Fibroblast of the aortic adventitia (primary cell): ENCODE measurements around the gene SLC25A36. TPM values are rescaled to one million over a fixed set of nuclear protein-coding genes. Genes with fewer than 3 reads are reported as not detected.

Experiments
- DNase-seq: peaks from one replicate; pipeline ENCODE4 v3.0.0-alpha.2; 2010; ENCODE audit warnings: low read depth
- H3K4me3 ChIP-seq: 2 replicates; pipeline ENCODE4 v1.5.1; 2011; ENCODE audit warnings: low read depth, mild to moderate bottlenecking, control low read depth, low read length, moderate library complexity
- CTCF ChIP-seq: IDR thresholded peaks from 2 replicates; pipeline ENCODE4 v1.5.1; 2011; ENCODE audit warnings: mild to moderate bottlenecking, low read length, control low read depth, inconsistent platforms; ENCODE audit not compliant: insufficient read depth
- total RNA-seq: library from RNA; depleted of rRNA; stranded (reverse); fragments of >200 nt; gene quantifications from 2 replicates; pipeline ENCODE4 v1.2.3, GENCODE V29; 2012; ENCODE audit warnings: low replicate concordance

Gene SLC25A36
- total RNA-seq, 1 donor, result 75.4 TPM

DNA sequence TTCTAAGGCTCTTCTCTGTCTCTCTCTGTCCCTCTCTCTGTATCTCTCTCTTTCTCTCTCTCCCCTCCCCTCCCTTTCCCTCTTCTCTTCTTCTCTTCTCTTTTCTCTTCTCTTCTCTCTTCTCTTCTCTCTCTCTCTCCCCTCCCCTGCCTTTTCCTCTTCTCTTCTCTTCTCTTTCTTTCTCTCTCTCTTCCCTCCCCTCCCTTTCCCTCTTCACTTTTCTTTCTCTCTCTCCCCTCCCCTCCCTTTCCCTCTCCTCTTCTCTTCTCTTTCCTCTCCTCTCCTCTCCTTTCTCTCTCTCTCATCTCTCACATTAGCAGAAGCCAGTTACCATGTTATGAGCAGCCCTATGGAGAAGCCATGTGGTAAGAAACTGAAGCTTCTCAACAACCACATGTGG lies 25.0 kb upstream of the SLC25A36 start:
- DNase-seq, result no peak
- no peak for TF ChIP-seq CTCF
- H3K4me3 ChIP-seq, result no peak overlapping the region

DNA sequence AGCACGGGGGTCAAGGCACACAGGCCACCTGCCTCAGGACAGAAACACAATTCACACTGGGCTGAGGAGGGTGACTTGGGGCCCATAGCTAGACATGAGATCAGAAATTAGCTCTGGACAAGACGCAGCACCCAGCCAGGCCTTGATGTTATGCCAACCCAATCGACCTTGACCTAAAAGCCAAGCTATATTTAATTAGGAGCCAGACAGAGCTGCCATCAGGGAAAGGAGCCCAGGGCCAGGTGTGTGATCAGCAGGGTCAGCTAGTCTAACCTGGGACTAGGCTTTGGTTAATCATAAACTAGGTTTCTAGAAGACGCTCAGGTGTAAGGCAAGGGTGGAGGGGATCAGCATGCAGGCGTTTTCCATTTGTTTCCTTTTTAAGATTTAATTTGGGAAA lies 23.9 kb upstream of the SLC25A36 start:
- DNase-seq, result no peak
- H3K4me3 ChIP-seq, result no peak overlapping the region
- TF ChIP-seq CTCF, result no peak

GRCh38 chr3:140920029-140920428 lies 21.6 kb upstream of the SLC25A36 start:
- H3K4me3 ChIP-seq, result no peak overlapping the region
- no peak for DNase-seq
- no peak for TF ChIP-seq CTCF

GRCh38 chr3:140922634-140923033 lies 19.0 kb upstream of the SLC25A36 start:
- H3K4me3 ChIP-seq, result no peak overlapping the region
- DNase-seq, result peak; percentile 52
- TF ChIP-seq CTCF, result peak; percentile 63

GRCh38 chr3:140924097-140924873 lies 17.4 kb upstream of the SLC25A36 start:
- H3K4me3 ChIP-seq, result no peak overlapping the region
- no peak for TF ChIP-seq CTCF
- DNase-seq, result no peak

DNA sequence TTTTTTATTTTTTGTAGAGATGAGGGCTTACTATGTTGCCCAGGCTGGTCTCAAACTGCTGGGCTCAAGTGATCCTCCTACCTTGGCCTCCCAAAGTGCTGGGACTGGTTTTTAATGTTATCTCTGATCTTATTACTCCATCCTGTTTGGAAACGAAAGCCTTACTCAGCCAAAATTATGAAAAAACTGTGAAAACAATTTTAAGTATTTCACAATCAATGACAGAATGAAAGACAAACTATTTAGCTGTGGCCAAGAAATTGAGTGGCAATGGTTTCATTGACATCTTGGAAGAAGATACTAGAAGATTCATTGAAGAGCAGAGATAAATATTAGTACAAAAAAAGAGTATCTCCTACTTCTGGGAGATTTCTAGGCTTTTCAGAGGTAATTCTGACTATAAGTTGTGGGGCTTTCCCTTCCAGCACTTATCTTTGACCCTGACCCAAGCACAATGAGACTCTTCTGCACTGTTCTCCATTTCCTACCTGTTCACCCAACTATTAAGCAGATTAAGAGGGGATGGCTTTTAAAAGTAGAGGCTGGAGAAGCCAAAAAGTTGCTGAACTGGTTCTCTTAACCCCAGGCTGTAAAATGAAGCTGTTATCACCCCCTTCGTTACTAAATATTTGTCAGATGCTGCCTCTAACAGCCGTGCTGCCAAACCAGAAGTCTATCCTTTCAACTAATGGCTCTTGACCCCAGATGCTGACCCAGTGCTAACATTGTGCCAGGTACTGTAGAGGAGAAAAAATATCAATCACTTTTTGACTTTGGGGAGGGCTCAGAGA lies 14.2 kb upstream of the SLC25A36 start:
- no peak for TF ChIP-seq CTCF

More for the DNA sequence above, 14.2 kb upstream of the SLC25A36 start:
- H3K4me3 ChIP-seq, result no peak overlapping the region
- DNase-seq, result no peak
